ENCODE measurements around the gene COA8. TPM values are rescaled to one million over a fixed set of nuclear protein-coding genes. Genes with fewer than 3 reads are reported as not detected.

COA8 gene
- total and polyA plus RNA-seq, 2 of the 4 experiments (the other 2 are of a cell fraction): 12.2 to 21.1 TPM

DNA sequence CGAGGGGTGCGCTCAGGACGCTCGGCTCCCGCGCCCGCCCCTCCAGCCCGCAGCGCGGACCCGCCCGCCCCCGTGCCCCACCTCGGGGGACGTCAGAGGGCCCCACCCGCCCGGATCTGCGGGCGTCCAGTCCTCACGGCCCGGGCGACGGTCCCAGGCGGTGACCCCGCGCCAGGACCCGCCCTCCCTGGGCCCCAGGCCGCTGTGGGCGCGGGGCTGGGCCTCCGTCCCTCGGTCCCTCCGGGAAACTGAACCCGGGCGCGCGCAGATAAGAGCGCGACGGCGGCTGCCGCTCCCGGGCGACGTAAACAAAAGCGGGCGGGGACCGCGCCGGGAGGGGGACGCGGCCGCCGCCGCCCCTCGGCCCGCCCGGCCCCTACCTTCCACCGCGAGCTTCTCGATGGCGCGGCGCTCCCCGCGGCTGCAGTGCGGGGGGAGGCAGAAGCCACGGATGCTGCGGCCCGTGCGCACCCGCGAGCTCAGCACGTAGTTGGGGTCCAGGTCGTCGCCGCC is 41.3 kb upstream of the COA8 start (continued):
- TF ChIP-seq MAZ (IDR thresholded peaks at IDR 0.05; ENCODE audit: borderline replicate concordance, low read depth, low read length) (no peak; the same call in 1 of the 2 replicates), RCOR1 (IDR thresholded peaks at IDR 0.05; ENCODE audit: insufficient replicate concordance, low read length) (no peak)

DNA sequence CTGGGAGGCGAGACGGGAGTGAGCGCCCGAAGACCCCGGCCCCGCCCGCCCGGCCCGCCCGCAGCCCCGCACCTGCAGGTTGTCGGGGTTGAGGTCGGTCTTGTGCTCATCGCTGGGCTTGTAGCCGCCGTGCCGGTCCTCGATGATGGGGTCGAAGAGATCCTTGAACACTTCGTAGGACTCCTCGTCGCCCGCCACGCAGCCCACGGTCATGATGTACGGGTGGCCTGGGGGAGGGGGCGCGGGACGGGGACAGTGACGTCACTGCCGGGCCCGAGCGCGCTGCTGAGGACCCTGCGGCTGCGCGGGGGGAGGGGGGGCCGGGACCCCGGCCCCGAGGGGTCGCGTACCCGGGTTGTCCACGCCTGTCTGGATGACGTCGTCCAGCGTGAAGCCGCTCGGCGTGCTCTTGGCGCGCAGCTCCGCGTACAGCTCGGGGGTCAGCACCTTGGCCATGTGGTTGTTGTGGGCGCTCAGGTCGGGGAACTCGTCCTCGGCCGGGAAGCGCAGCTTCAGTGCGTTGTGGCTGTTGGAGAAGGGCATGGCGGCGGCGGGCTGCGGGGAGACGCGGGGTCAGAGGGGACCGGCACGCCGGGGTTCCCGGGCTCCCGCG is 40.7 kb upstream of the COA8 start:
- Histone ChIP-seq H3K23ac (ENCODE audit: low read depth, low read length) (peak overlapping the region; percentile 6; the same call in 1 of the 2 replicates), H3K56ac (ENCODE audit: extremely low read depth, insufficient read depth, low read length) (no peak overlapping the region), H3K4me1 (ENCODE audit: control insufficient read depth, insufficient read depth, low read length) (peaks cover 18% of the 10 kb centered on the region), H3K14ac (replicated peaks; ENCODE audit: low read depth, low read length) (no peak overlapping the region), H3K27me3 (ENCODE audit: control insufficient read depth, insufficient read depth, low read length) (peaks cover 15% of the 10 kb centered on the region), H2BK120ac (ENCODE audit: low read depth, low read length) (no peak overlapping the region), H2AK5ac (ENCODE audit: low read depth, low read length) (0 out of 2 replicates have a peak overlapping the region, but pooled peaks have one; percentile 56), H2BK20ac (ENCODE audit: low read depth, low read length) (no peak overlapping the region), H3K4ac (ENCODE audit: low read depth, low read length) (peak overlapping the region; percentile 18; the same call in 1 of the 2 replicates), H3K36me3 (ENCODE audit: control insufficient read depth, insufficient read depth, low read length) (no peaks in the 10 kb centered on the region), H3K27ac (ENCODE audit: insufficient read depth, low read length) (no peak overlapping the region), H3K9me3 (ENCODE audit: control insufficient read depth, insufficient read depth, low read length) (no peaks in the 10 kb centered on the region), H4K20me1 (ENCODE audit: insufficient read depth, low read length) (peaks cover 11% of the 10 kb centered on the region), H2BK15ac (ENCODE audit: low read depth, low read length) (no peak overlapping the region), H3K4me2 (ENCODE audit: low read depth, low read length) (peak overlapping the region; percentile 99), H2AK9ac (replicated peaks; ENCODE audit: low read depth, low read length, poor library complexity) (peak overlapping the region; percentile 44), H2BK5ac (ENCODE audit: low read depth, low read length, poor library complexity, severe bottlenecking) (no peak overlapping the region), H3K9me1 (ENCODE audit: insufficient read depth, low read length) (no peaks in the 10 kb centered on the region), H4K91ac (ENCODE audit: insufficient read depth, low read depth, low read length) (no peak overlapping the region), H2AFZ (replicated peaks; ENCODE audit: low read length, poor library complexity) (peak overlapping the region; percentile 77), H3K79me1 (ENCODE audit: low read depth in 1 of 2, low read length in 2 of 2) (peaks cover 0 to 5% of the 10 kb centered on the region in 2 experiments; a peak in 1 of 4 replicates), H3K9ac (ENCODE audit: low read depth, low read length) (no peak overlapping the region), H4K5ac (ENCODE audit: low read depth, low read length) (no peak overlapping the region), H4K8ac (ENCODE audit: low read depth in 2 of 2, low read length in 2 of 2) (no peak overlapping the region), H3K18ac (ENCODE audit: low read depth, low read length) (no peak overlapping the region), H3K4me3 (ENCODE audit: insufficient read depth, low read depth, low read length) (peak overlapping the region; percentile 59)
- 0% methylated on average over 35 of the region's 74 CpGs; no CpG with 5 or more reads in 1 of the 2 experiments for WGBS, 2 experiments (ENCODE audit: extremely low coverage in 2 of 2, insufficient read length in 1 of 2)
- ATAC-seq (ENCODE audit: low read depth) (no peak; the same call in 1 of the 2 replicates), DNase-seq (no peak)
- in situ Hi-C loops (cut with MboI; ENCODE audit: low sequenced_read_pairs): no loop called here
- TSS peak; percentile 22 for BruUV-seq (replicated peaks)
- CTCF ChIA-PET: no interaction called here
- TF ChIP-seq SMC3 (IDR thresholded peaks at IDR 0.05; ENCODE audit: low read depth, low read length): no peak
- TF ChIP-seq, protein P1, sequence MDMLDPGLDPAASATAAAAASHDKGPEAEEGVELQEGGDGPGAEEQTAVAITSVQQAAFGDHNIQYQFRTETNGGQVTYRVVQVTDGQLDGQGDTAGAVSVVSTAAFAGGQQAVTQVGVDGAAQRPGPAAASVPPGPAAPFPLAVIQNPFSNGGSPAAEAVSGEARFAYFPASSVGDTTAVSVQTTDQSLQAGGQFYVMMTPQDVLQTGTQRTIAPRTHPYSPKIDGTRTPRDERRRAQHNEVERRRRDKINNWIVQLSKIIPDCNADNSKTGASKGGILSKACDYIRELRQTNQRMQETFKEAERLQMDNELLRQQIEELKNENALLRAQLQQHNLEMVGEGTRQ (IDR thresholded peaks at IDR 0.05; ENCODE audit: low read depth, low read length): no peak
- no peak for TF ChIP-seq RAD21 (IDR thresholded peaks at IDR 0.05; ENCODE audit: low read length)
- no peak for TF ChIP-seq NFE2L2 (IDR thresholded peaks at IDR 0.05; ENCODE audit: low read depth, low read length)
- intact Hi-C loops (cut with micrococcal nuclease): no loop called here
- POLR2A ChIA-PET (ENCODE audit: unreplicated experiment): no interaction called here
- dilution Hi-C loops (cut with HindIII; ENCODE audit: low sequenced_read_pairs, unreplicated experiment): no loop called here
